Caco-2 (cell line): ENCODE measurements around the gene GRIK4. TPM values are rescaled to one million over a fixed set of nuclear protein-coding genes. Genes with fewer than 3 reads are reported as not detected.

Experiments used
- BruUV-seq: library from RNA; stranded (reverse); fragments of 400-500 nt; replicated peaks from 2 replicates; lab custom pipeline; 2021; lab: Mats Ljungman, UMichigan
- CTCF ChIA-PET: fragments of 300-600 bp; sonication (Branson Sonifier 250); formaldehyde crosslinking; loops from one replicate; lab custom pipeline; 2022; ENCODE audit warnings: antibody characterized with exemption; lab: Charles Lee
- POLR2A ChIA-PET: fragments of 300-600 bp; sonication (Branson Sonifier 250); formaldehyde crosslinking; loops from one replicate; lab custom pipeline; 2022; ENCODE audit warnings: antibody characterized with exemption; lab: Charles Lee
- DNase-seq, 2 experiments: peaks; one replicate each; pipeline versions ENCODE4 v3.0.0 to v3.0.0-alpha.2; 2020 to 2022
- H3K27me3 ChIP-seq: replicated peaks from 2 replicates; pipeline ENCODE4 v1.6.0; 2011; ENCODE audit warnings: low read length; ENCODE audit not compliant: control insufficient read depth, insufficient read depth
- H3K36me3 ChIP-seq: 2 replicates; pipeline ENCODE4 v1.5.1; 2011; ENCODE audit warnings: low read length; ENCODE audit not compliant: control insufficient read depth, insufficient read depth
- H3K4me1 ChIP-seq: fragments of 250-450 bp; sonication (Bioruptor Pico); 2 replicates; pipeline ENCODE4 v1.5.1; 2020; ENCODE audit warnings: mild to moderate bottlenecking
- H3K4me3 ChIP-seq: 2 replicates; pipeline ENCODE4 v1.5.1; 2011; ENCODE audit warnings: low read depth, mild to moderate bottlenecking, control low read depth, low read length
- H3K9me3 ChIP-seq: fragments of 250-450 bp; sonication (Bioruptor Pico); 2 replicates; pipeline ENCODE4 v1.5.1; 2020; ENCODE audit warnings: mild to moderate bottlenecking, moderate library complexity
- H3K27ac Mint-ChIP-seq: one replicate; pipeline ENCODE4 v1.8.0; 2022; ENCODE audit warnings: mixed read lengths; ENCODE audit not compliant: unreplicated experiment
- H3K27me3 Mint-ChIP-seq: one replicate; pipeline ENCODE4 v1.8.0; 2022; ENCODE audit warnings: mixed read lengths; ENCODE audit not compliant: insufficient read depth, unreplicated experiment
- H3K36me3 Mint-ChIP-seq: one replicate; pipeline ENCODE4 v1.8.0; 2022; ENCODE audit warnings: mild to moderate bottlenecking, mixed read lengths; ENCODE audit not compliant: insufficient read depth, unreplicated experiment
- H3K4me1 Mint-ChIP-seq: one replicate; pipeline ENCODE4 v1.8.0; 2022; ENCODE audit warnings: low read depth, mixed read lengths; ENCODE audit not compliant: unreplicated experiment
- H3K4me3 Mint-ChIP-seq: one replicate; pipeline ENCODE4 v1.8.0; 2022; ENCODE audit warnings: mild to moderate bottlenecking, moderate library complexity, mixed read lengths; ENCODE audit not compliant: unreplicated experiment
- H3K9me3 Mint-ChIP-seq: one replicate; pipeline ENCODE4 v1.8.0; 2022; ENCODE audit warnings: mixed read lengths; ENCODE audit not compliant: unreplicated experiment
- CTCF ChIP-seq, 2 experiments: fragments of 200-600 bp in 1 of 2; IDR thresholded peaks; 1 replicate in 1 of 2; 2 replicates in 1 of 2; pipeline versions ENCODE4 v1.5.1 to v1.8.0; 2011 to 2022; ENCODE audit warnings: antibody characterized with exemption in 1 of 2, control low read depth in 1 of 2, inconsistent platforms in 1 of 2, low read depth in 1 of 2, low read length in 1 of 2, mild to moderate bottlenecking in 1 of 2, moderate library complexity in 1 of 2; ENCODE audit not compliant: insufficient read depth in 1 of 2, severe bottlenecking in 1 of 2, unreplicated experiment in 1 of 2
- intact Hi-C: fragments of 100-400 bp; cut with micrococcal nuclease; formaldehyde crosslinking; loops from one replicate; pipeline ENCODE4 v1.10.0; 2022; ENCODE audit not compliant: unreplicated experiment
- total RNA-seq: library from RNA; stranded (reverse); gene quantifications from 2 replicates; pipeline ENCODE4 v1.2.3, GENCODE V29; 2022

Gene GRIK4
- total RNA-seq, 1 experiment from 2014 or later, result 2.0 TPM

GRCh38 chr11:120977266-120978137 is 466.0 kb downstream of the GRIK4 start:
- CTCF ChIA-PET, result no interaction called here
- no peak for TF ChIP-seq CTCF (IDR thresholded peaks at IDR 0.05; ENCODE audit: insufficient read depth in 1 of 2, low read depth in 1 of 2, low read length in 1 of 2, severe bottlenecking in 1 of 2, unreplicated experiment in 1 of 2)
- Mint-ChIP-seq H3K27ac (no peak overlapping the region), H3K4me1 (no peaks in the 10 kb centered on the region), H3K9me3 (no peaks in the 10 kb centered on the region), H3K36me3 (no peaks in the 10 kb centered on the region), H3K4me3 (no peak overlapping the region), H3K27me3 (peaks cover 37% of the 10 kb centered on the region)
- no peaks in the 10 kb centered on the region for H3K4me1 ChIP-seq
- intact Hi-C loops, result no loop called here
- H3K27me3 ChIP-seq, result peaks cover 3% of the 10 kb centered on the region; the same call in 1 of the 2 replicates
- POLR2A ChIA-PET, result no interaction called here
- no peaks in the 10 kb centered on the region for H3K9me3 ChIP-seq
- no TSS peak for BruUV-seq
- H3K36me3 ChIP-seq, result no peaks in the 10 kb centered on the region
- DNase-seq, result no peak
- no peak overlapping the region for H3K4me3 ChIP-seq

GRCh38 chr11:120978701-120979100 is 467.2 kb downstream of the GRIK4 start:
- Histone ChIP-seq H3K36me3 (no peaks in the 10 kb centered on the region), H3K4me3 (no peak overlapping the region), H3K4me1 (no peaks in the 10 kb centered on the region), H3K9me3 (no peaks in the 10 kb centered on the region), H3K27me3 (peaks cover 3% of the 10 kb centered on the region; the same call in 1 of the 2 replicates)
- Mint-ChIP-seq H3K4me1 (no peaks in the 10 kb centered on the region), H3K27me3 (peaks cover 45% of the 10 kb centered on the region), H3K27ac (no peak overlapping the region), H3K36me3 (no peaks in the 10 kb centered on the region), H3K9me3 (no peaks in the 10 kb centered on the region), H3K4me3 (no peak overlapping the region)
- intact Hi-C loops, result no loop called here
- no peak for DNase-seq
- ChIA-PET CTCF (no interaction called here), POLR2A (no interaction called here)
- TF ChIP-seq CTCF (IDR thresholded peaks at IDR 0.05; ENCODE audit: insufficient read depth in 1 of 2, low read depth in 1 of 2, low read length in 1 of 2, severe bottlenecking in 1 of 2, unreplicated experiment in 1 of 2), result no peak
- BruUV-seq, result no TSS peak

- ChIA-PET POLR2A (interaction anchor here (0.6 kb wide), 1 partner anchor 38 kb away, joined by 3 read pairs; no protein-coding TSS in a partner anchor), CTCF (interaction anchor here (0.6 to 1.0 kb wide), 6 partner anchors 10 to 250 kb away, joined by 3 to 7 read pairs (median 4); no protein-coding TSS in a partner anchor)
- Mint-ChIP-seq H3K36me3 (no peaks in the 10 kb centered on the region), H3K27ac (no peak overlapping the region), H3K27me3 (peaks cover 34% of the 10 kb centered on the region), H3K4me1 (peaks cover 5% of the 10 kb centered on the region), H3K9me3 (no peaks in the 10 kb centered on the region), H3K4me3 (peak overlapping the region; percentile 73)
- peak; percentile 42 to 61 for TF ChIP-seq CTCF (IDR thresholded peaks at IDR 0.05; ENCODE audit: insufficient read depth in 1 of 2, low read depth in 1 of 2, low read length in 1 of 2, severe bottlenecking in 1 of 2, unreplicated experiment in 1 of 2)
- Histone ChIP-seq H3K27me3 (no peaks in the 10 kb centered on the region; the same call in 1 of the 2 replicates), H3K36me3 (no peaks in the 10 kb centered on the region), H3K4me1 (no peaks in the 10 kb centered on the region), H3K4me3 (peak overlapping the region; percentile 38), H3K9me3 (no peaks in the 10 kb centered on the region)
- BruUV-seq, result no TSS peak
- intact Hi-C loops, result loop anchor here (2.0 kb wide), 1 partner anchor 39 kb away; the partner anchor contains the start of gene TBCEL
- DNase-seq, result peak; percentile 72 to 79
Observed at GRCh38 chr11:120985718-120986569, 474.4 kb downstream of the GRIK4 start.
